ENCODE data around the gene HAPLN2.

The HAPLN2 gene

GRCh38 chr1:156656806-156657740, 37.9 kb downstream of the HAPLN2 start (continued):
- TF ChIP-seq ZNF768 (tag by site-specific recombination; IDR thresholded peaks at IDR 0.05) (no peak), GFI1B (tag by site-specific recombination; IDR thresholded peaks at IDR 0.05) (no peak), ZNF394 (tag by site-specific recombination; IDR thresholded peaks at IDR 0.05; ENCODE audit: borderline replicate concordance) (no peak), ZNF639 (tag by site-specific recombination; IDR thresholded peaks at IDR 0.05) (0 out of 2 replicates have a peak, but pooled peaks have one; percentile 25), PRDM2 (tag by site-specific recombination; IDR thresholded peaks at IDR 0.05; ENCODE audit: borderline replicate concordance) (no peak), ZNF398 (tag by site-specific recombination; IDR thresholded peaks at IDR 0.05) (peak; percentile 36), OVOL3 (tag by site-specific recombination; IDR thresholded peaks at IDR 0.05) (no peak), WT1 (tag by site-specific recombination; IDR thresholded peaks at IDR 0.05) (no peak), BCL6B (tag by site-specific recombination; IDR thresholded peaks at IDR 0.05) (no peak), GLIS2 (tag by site-specific recombination; IDR thresholded peaks at IDR 0.05) (peak; percentile 37; the same call in 1 of the 2 replicates), ZSCAN4 (tag by site-specific recombination; IDR thresholded peaks at IDR 0.05) (no peak), TSHZ1 (tag by site-specific recombination; IDR thresholded peaks at IDR 0.05; ENCODE audit: borderline replicate concordance) (no peak)
